ENCODE results near the gene RBP5.

Gene RBP5

DNA sequence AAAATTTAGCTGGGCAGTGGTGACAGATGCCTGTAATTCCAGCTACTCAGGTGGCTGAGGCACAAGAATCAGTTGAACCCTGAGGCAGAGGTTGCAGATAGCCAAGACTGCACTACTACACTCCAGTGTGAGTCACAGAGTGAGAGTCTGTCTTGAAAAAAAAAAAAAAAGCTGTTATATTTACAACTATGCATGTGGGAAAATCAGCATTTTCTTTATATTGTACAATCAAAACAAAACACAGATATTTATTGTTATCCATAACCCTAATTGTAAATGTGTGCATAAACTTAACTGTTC, 48.9 kb downstream of the RBP5 start:
- Histone ChIP-seq H3K27ac (ENCODE audit: insufficient read depth, low read length, poor library complexity, severe bottlenecking) (no peak overlapping the region), H3K4me1 (ENCODE audit: control insufficient read depth, insufficient read depth, low read length, poor library complexity, severe bottlenecking) (no peaks in the 10 kb centered on the region), H3K27me3 (replicated peaks; ENCODE audit: control insufficient read depth, insufficient read depth, low read length, poor library complexity, severe bottlenecking) (no peaks in the 10 kb centered on the region), H3K4me3 (ENCODE audit: insufficient read depth, low read depth, low read length, poor library complexity, severe bottlenecking) (no peak overlapping the region), H3K36me3 (ENCODE audit: control insufficient read depth, insufficient read depth, low read length) (no peaks in the 10 kb centered on the region), H3K9me3 (ENCODE audit: control insufficient read depth, low read length) (no peaks in the 10 kb centered on the region)
- no peak for DNase-seq

GRCh38 chr12:7078163-7078562, 50.5 kb downstream of the RBP5 start:
- H3K36me3 ChIP-seq (ENCODE audit: control insufficient read depth, insufficient read depth, low read length), result no peaks in the 10 kb centered on the region

GRCh38 chr12:7076493-7076892, 52.2 kb downstream of the RBP5 start:
- no peak overlapping the region for H3K27ac ChIP-seq (ENCODE audit: insufficient read depth, low read length, poor library complexity, severe bottlenecking)
- no peaks in the 10 kb centered on the region for H3K36me3 ChIP-seq (ENCODE audit: control insufficient read depth, insufficient read depth, low read length)
- no peaks in the 10 kb centered on the region for H3K9me3 ChIP-seq (ENCODE audit: control insufficient read depth, low read length)
- H3K27me3 ChIP-seq (replicated peaks; ENCODE audit: control insufficient read depth, insufficient read depth, low read length, poor library complexity, severe bottlenecking), result no peaks in the 10 kb centered on the region
- no peaks in the 10 kb centered on the region for H3K4me1 ChIP-seq (ENCODE audit: control insufficient read depth, insufficient read depth, low read length, poor library complexity, severe bottlenecking)
- DNase-seq, result no peak
- no peak overlapping the region for H3K4me3 ChIP-seq (ENCODE audit: insufficient read depth, low read depth, low read length, poor library complexity, severe bottlenecking)

More at GRCh38 chr12:7078163-7078562, 50.5 kb downstream of the RBP5 start:
- Histone ChIP-seq H3K4me3 (ENCODE audit: insufficient read depth, low read depth, low read length, poor library complexity, severe bottlenecking) (no peak overlapping the region), H3K9me3 (ENCODE audit: control insufficient read depth, low read length) (no peaks in the 10 kb centered on the region), H3K4me1 (ENCODE audit: control insufficient read depth, insufficient read depth, low read length, poor library complexity, severe bottlenecking) (no peaks in the 10 kb centered on the region), H3K27ac (ENCODE audit: insufficient read depth, low read length, poor library complexity, severe bottlenecking) (no peak overlapping the region), H3K27me3 (replicated peaks; ENCODE audit: control insufficient read depth, insufficient read depth, low read length, poor library complexity, severe bottlenecking) (no peaks in the 10 kb centered on the region)
- DNase-seq, result no peak

- Histone ChIP-seq H3K4me3 (ENCODE audit: insufficient read depth, low read depth, low read length, poor library complexity, severe bottlenecking) (no peak overlapping the region), H3K27ac (ENCODE audit: insufficient read depth, low read length, poor library complexity, severe bottlenecking) (no peak overlapping the region), H3K27me3 (replicated peaks; ENCODE audit: control insufficient read depth, insufficient read depth, low read length, poor library complexity, severe bottlenecking) (no peaks in the 10 kb centered on the region), H3K36me3 (ENCODE audit: control insufficient read depth, insufficient read depth, low read length) (no peaks in the 10 kb centered on the region), H3K4me1 (ENCODE audit: control insufficient read depth, insufficient read depth, low read length, poor library complexity, severe bottlenecking) (no peaks in the 10 kb centered on the region), H3K9me3 (ENCODE audit: control insufficient read depth, low read length) (no peaks in the 10 kb centered on the region)
- no peak for DNase-seq
Measured at GRCh38 chr12:7075939-7076338, 52.8 kb downstream of the RBP5 start.

GRCh38 chr12:7075518-7075917, 53.2 kb downstream of the RBP5 start:
- H3K9me3 ChIP-seq (ENCODE audit: control insufficient read depth, low read length), result no peaks in the 10 kb centered on the region
- no peaks in the 10 kb centered on the region for H3K27me3 ChIP-seq (replicated peaks; ENCODE audit: control insufficient read depth, insufficient read depth, low read length, poor library complexity, severe bottlenecking)
- H3K4me1 ChIP-seq (ENCODE audit: control insufficient read depth, insufficient read depth, low read length, poor library complexity, severe bottlenecking), result no peaks in the 10 kb centered on the region
- DNase-seq, result no peak
- H3K27ac ChIP-seq (ENCODE audit: insufficient read depth, low read length, poor library complexity, severe bottlenecking), result no peak overlapping the region
- H3K4me3 ChIP-seq (ENCODE audit: insufficient read depth, low read depth, low read length, poor library complexity, severe bottlenecking), result no peak overlapping the region
- H3K36me3 ChIP-seq (ENCODE audit: control insufficient read depth, insufficient read depth, low read length), result no peaks in the 10 kb centered on the region

DNA sequence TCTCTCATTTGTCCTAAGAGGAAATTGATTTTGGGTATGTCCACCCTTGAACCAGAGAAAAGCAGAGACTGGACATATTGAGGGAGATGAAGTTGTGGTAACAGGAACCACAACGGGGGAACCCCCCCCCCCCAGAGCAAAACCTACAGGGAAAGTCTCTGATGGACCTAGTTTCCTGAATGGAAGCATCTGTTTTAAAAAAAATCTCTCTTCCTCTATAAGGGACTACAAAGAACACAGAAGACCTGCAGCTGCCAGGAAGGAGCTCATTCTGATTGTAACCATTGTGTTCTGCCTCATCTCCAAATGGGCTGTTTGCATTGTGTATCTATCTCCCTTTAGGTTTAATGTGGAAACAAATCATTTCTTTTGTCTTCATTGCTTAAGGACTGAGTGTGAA, 54.7 kb downstream of the RBP5 start:
- no peaks in the 10 kb centered on the region for H3K9me3 ChIP-seq (ENCODE audit: control insufficient read depth, low read length)
- DNase-seq, result no peak
- no peaks in the 10 kb centered on the region for H3K36me3 ChIP-seq (ENCODE audit: control insufficient read depth, insufficient read depth, low read length)
- H3K27me3 ChIP-seq (replicated peaks; ENCODE audit: control insufficient read depth, insufficient read depth, low read length, poor library complexity, severe bottlenecking), result no peaks in the 10 kb centered on the region
- H3K4me1 ChIP-seq (ENCODE audit: control insufficient read depth, insufficient read depth, low read length, poor library complexity, severe bottlenecking), result no peaks in the 10 kb centered on the region
- H3K4me3 ChIP-seq (ENCODE audit: insufficient read depth, low read depth, low read length, poor library complexity, severe bottlenecking), result no peak overlapping the region
- H3K27ac ChIP-seq (ENCODE audit: insufficient read depth, low read length, poor library complexity, severe bottlenecking), result no peak overlapping the region
